Measurements from ENCODE around the gene PGLYRP4. TPM values are rescaled to one million over a fixed set of nuclear protein-coding genes. Genes with fewer than 3 reads are reported as not detected.

The PGLYRP4 gene
- total and polyA plus RNA-seq, 2 experiments from 2014 or later, result not detected

DNA sequence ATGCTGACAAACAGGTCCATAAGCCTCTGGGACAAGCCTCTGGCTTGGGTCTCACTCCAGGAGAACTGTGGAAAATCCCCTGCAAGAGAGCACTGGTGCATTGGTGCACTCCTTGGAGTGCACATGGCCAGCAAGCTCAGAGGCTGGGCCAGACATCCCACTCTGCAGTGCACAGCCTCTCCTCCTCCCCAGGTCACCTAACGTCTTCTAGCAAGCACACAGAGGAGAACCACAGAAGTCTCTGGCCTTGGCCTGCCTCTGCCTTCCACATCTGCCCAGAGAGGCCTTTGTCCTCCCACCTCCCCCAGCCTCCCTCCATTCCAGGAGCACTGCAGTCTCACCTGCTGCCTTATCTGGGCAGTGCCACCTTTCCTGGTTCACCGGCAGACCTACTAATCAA is 40.1 kb downstream of the PGLYRP4 start:
- no peaks in the 10 kb centered on the region for H3K79me2 ChIP-seq (ENCODE audit: insufficient read depth)
- no peak overlapping the region for H3K9ac ChIP-seq
- no peak overlapping the region for H3K4me3 ChIP-seq
- no peak overlapping the region for H3K27ac ChIP-seq
- H3F3A ChIP-seq (ENCODE audit: insufficient read depth), result no peaks in the 10 kb centered on the region
- no peaks in the 10 kb centered on the region for H3K36me3 ChIP-seq (ENCODE audit: low read depth)
- H2AFZ ChIP-seq, result no peak overlapping the region
- no peaks in the 10 kb centered on the region for H3K9me3 ChIP-seq (ENCODE audit: low read depth)
- H3K4me2 ChIP-seq (ENCODE audit: unreplicated experiment), result no peak overlapping the region
- no peaks in the 10 kb centered on the region for H3K9me2 ChIP-seq (ENCODE audit: insufficient read depth)
- no peak for TF ChIP-seq EZH2phosphoT487 (IDR thresholded peaks at IDR 0.05; ENCODE audit: insufficient read depth, low read depth)
- no peak for TF ChIP-seq EZH2 (IDR thresholded peaks at IDR 0.05; ENCODE audit: insufficient read depth, poor library complexity, severe bottlenecking)
- DNase-seq, result no peak
- 30 to 66% methylated on average over 2 of the region's 2 CpGs for WGBS, 2 experiments (ENCODE audit: low coverage in 1 of 2, low lambda C conversion rate in 2 of 2, missing lambda C conversion rate in 2 of 2)
- H3K27me3 ChIP-seq (replicated peaks; ENCODE audit: insufficient read depth), result 0 out of 2 replicates have a peak, but pooled peaks cover 1% of the 10 kb centered on the region
- H3K4me1 ChIP-seq (ENCODE audit: insufficient read depth), result no peaks in the 10 kb centered on the region
- H4K20me1 ChIP-seq (ENCODE audit: insufficient read depth), result no peaks in the 10 kb centered on the region
- in situ Hi-C loops (cut with MboI), result no loop called here

DNA sequence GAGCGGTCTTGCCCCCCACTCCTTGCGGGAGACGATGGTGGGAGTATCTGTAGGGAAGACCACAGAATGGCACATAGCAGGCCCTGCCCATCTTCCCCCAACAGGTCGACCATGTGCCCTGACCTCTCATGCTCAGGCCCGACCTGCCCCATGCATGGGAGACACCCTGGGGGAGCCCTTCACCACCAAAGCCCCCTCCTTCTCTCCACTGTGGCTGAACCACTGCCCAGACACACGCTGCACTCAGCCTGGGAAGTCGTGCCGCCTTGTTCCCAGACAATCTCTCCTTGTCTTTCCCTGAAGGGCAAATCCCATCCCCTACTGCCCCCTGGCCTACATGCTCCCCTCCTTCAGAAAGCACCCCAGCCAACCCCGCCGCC is 41.4 kb downstream of the PGLYRP4 start:
- H3K36me3 ChIP-seq (ENCODE audit: low read depth), result no peaks in the 10 kb centered on the region
- H3K4me1 ChIP-seq (ENCODE audit: insufficient read depth), result no peaks in the 10 kb centered on the region
- no peaks in the 10 kb centered on the region for H3F3A ChIP-seq (ENCODE audit: insufficient read depth)
- DNase-seq, result no peak
- no peak overlapping the region for H2AFZ ChIP-seq
- no peak overlapping the region for H3K27ac ChIP-seq
- in situ Hi-C loops (cut with MboI), result no loop called here
- H3K79me2 ChIP-seq (ENCODE audit: insufficient read depth), result no peaks in the 10 kb centered on the region
- H3K27me3 ChIP-seq (replicated peaks; ENCODE audit: insufficient read depth), result peaks cover 11% of the 10 kb centered on the region
- no peak overlapping the region for H3K4me3 ChIP-seq
- no peak overlapping the region for H3K9ac ChIP-seq
- H3K9me3 ChIP-seq (ENCODE audit: low read depth), result no peaks in the 10 kb centered on the region
- H4K20me1 ChIP-seq (ENCODE audit: insufficient read depth), result no peaks in the 10 kb centered on the region
- H3K9me2 ChIP-seq (ENCODE audit: insufficient read depth), result no peaks in the 10 kb centered on the region
- 57 to 64% methylated on average over 10 of the region's 10 CpGs for WGBS, 2 experiments (ENCODE audit: low coverage in 1 of 2, low lambda C conversion rate in 2 of 2, missing lambda C conversion rate in 2 of 2)
- no peak overlapping the region for H3K4me2 ChIP-seq (ENCODE audit: unreplicated experiment)
- TF ChIP-seq EZH2 (IDR thresholded peaks at IDR 0.05; ENCODE audit: insufficient read depth, poor library complexity, severe bottlenecking) (no peak), EZH2phosphoT487 (IDR thresholded peaks at IDR 0.05; ENCODE audit: insufficient read depth, low read depth) (no peak)

DNA sequence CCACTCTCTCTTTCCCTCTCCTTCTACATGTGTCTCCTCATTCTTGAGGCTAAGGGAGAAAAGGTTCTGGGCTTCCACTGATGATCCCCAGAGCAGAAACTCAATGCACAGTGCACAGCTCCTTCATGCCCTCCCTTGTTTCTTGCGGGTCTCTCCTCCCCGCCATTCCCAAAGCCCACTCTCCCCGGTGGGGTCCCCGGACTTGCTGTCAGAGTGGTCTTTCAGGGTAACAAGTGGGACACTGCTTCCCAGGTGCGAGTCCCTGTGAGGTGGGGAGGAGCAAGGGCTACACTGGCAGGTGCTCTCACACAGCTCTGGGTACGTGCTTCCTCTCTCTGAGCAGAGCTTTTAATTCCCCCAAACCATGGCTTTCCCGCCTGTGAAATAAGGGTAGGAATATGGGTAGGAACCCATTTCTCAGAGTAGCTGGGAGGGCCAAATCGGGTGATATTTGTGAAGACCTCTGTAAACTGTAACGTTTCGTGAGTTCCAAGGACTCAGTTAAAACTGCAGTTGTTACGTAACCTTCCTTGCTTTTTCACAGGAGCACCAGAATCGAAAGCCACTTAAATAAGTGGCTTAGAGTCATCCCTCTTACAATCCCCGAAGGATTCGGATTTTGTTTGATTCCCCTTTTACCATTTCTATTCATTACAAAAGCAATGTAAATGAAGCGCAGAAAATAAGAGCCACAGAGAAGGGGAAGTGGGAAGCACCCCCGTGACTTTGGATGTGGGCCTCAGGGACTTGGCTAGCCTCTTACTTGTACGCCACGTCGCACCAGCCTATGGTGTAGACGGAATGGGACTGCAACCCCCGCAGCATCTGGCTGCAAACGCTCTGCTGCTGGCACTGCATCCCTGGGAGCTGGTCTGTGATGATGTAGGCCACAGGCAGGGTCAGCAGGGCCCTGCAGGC is 42.1 kb downstream of the PGLYRP4 start:
- DNase-seq, result no peak
- no peak overlapping the region for H3K4me3 ChIP-seq
- no peaks in the 10 kb centered on the region for H3K4me1 ChIP-seq (ENCODE audit: insufficient read depth)
- no peaks in the 10 kb centered on the region for H3K9me3 ChIP-seq (ENCODE audit: low read depth)
- H2AFZ ChIP-seq, result no peak overlapping the region
- no peak overlapping the region for H3K27ac ChIP-seq
- no peak overlapping the region for H3K9ac ChIP-seq
- H4K20me1 ChIP-seq (ENCODE audit: insufficient read depth), result no peaks in the 10 kb centered on the region
- no peaks in the 10 kb centered on the region for H3F3A ChIP-seq (ENCODE audit: insufficient read depth)
- H3K9me2 ChIP-seq (ENCODE audit: insufficient read depth), result no peaks in the 10 kb centered on the region
- peaks cover 15% of the 10 kb centered on the region for H3K27me3 ChIP-seq (replicated peaks; ENCODE audit: insufficient read depth)
- in situ Hi-C loops (cut with MboI), result no loop called here
- TF ChIP-seq EZH2phosphoT487 (IDR thresholded peaks at IDR 0.05; ENCODE audit: insufficient read depth, low read depth) (no peak), EZH2 (IDR thresholded peaks at IDR 0.05; ENCODE audit: insufficient read depth, poor library complexity, severe bottlenecking) (no peak)
- H3K79me2 ChIP-seq (ENCODE audit: insufficient read depth), result no peaks in the 10 kb centered on the region
- no peak overlapping the region for H3K4me2 ChIP-seq (ENCODE audit: unreplicated experiment)
- H3K36me3 ChIP-seq (ENCODE audit: low read depth), result no peaks in the 10 kb centered on the region
- 57 to 59% methylated on average over 22 of the region's 22 CpGs for WGBS, 2 experiments (ENCODE audit: low coverage in 1 of 2, low lambda C conversion rate in 2 of 2, missing lambda C conversion rate in 2 of 2)

DNA sequence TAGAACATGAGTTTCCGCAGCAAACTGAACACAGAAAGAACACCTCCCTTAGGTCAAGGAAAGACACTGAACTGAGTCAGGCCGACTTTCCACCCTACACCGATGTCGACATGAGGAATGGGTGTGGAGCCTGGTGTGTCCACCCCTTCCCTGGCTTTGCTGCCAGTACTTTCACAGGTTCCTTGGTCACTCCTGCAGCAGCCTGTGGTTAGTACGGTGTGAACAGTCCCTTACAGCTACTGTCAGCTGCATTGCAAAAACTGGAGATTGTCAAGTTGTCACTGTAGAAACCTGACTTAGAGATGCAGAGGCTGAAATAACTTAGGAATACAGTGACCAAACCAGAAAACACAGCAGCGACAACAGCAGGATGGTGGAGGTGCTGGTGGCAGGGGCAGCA is 43.0 kb downstream of the PGLYRP4 start:
- H3K79me2 ChIP-seq (ENCODE audit: insufficient read depth), result no peaks in the 10 kb centered on the region
- H3K4me3 ChIP-seq, result no peak overlapping the region
- H4K20me1 ChIP-seq (ENCODE audit: insufficient read depth), result no peaks in the 10 kb centered on the region
- H3K9ac ChIP-seq, result no peak overlapping the region
- H3K4me1 ChIP-seq (ENCODE audit: insufficient read depth), result no peaks in the 10 kb centered on the region
- no peak for DNase-seq
- no peaks in the 10 kb centered on the region for H3F3A ChIP-seq (ENCODE audit: insufficient read depth)
- H3K4me2 ChIP-seq (ENCODE audit: unreplicated experiment), result no peak overlapping the region
- WGBS, 2 experiments (ENCODE audit: low coverage in 1 of 2, low lambda C conversion rate in 2 of 2, missing lambda C conversion rate in 2 of 2), result 53 to 57% methylated on average over 6 of the region's 6 CpGs
- no peaks in the 10 kb centered on the region for H3K9me2 ChIP-seq (ENCODE audit: insufficient read depth)
- H3K27ac ChIP-seq, result no peak overlapping the region
- H2AFZ ChIP-seq, result no peak overlapping the region
- peaks cover 21% of the 10 kb centered on the region for H3K27me3 ChIP-seq (replicated peaks; ENCODE audit: insufficient read depth)
- no peaks in the 10 kb centered on the region for H3K9me3 ChIP-seq (ENCODE audit: low read depth)
- in situ Hi-C loops (cut with MboI), result no loop called here
- TF ChIP-seq EZH2phosphoT487 (IDR thresholded peaks at IDR 0.05; ENCODE audit: insufficient read depth, low read depth), result no peak
- no peak for TF ChIP-seq EZH2 (IDR thresholded peaks at IDR 0.05; ENCODE audit: insufficient read depth, poor library complexity, severe bottlenecking)
- H3K36me3 ChIP-seq (ENCODE audit: low read depth), result no peaks in the 10 kb centered on the region
